KMS-11 (cell line): ENCODE measurements around the gene CCDC43.
"Not testable (repeated sequence)": the region's sequence is repeated elsewhere in the genome, so short reads cannot be mapped to it uniquely, and the experiment has no call there.

Source experiments
- H2AFZ ChIP-seq: fragments of 200-600 bp; sonication (generic); 2 replicates; pipeline ENCODE4 v1.6.1; 2016; ENCODE audit warnings: antibody characterized with exemption, mixed run types, low read depth
- H3K27ac ChIP-seq: fragments of 200-600 bp; sonication (generic); 2 replicates; pipeline ENCODE4 v1.6.1; 2016; ENCODE audit warnings: mild to moderate bottlenecking, mixed run types
- H3K27me3 ChIP-seq: fragments of 200-600 bp; sonication (generic); 2 replicates; pipeline ENCODE4 v1.6.1; 2017; ENCODE audit warnings: mild to moderate bottlenecking, low read depth, mixed run types, moderate library complexity; ENCODE audit not compliant: insufficient read depth
- H3K36me3 ChIP-seq: fragments of 200-600 bp; sonication (generic); 2 replicates; pipeline ENCODE4 v1.6.1; 2017; ENCODE audit warnings: mild to moderate bottlenecking, mixed run types; ENCODE audit not compliant: insufficient read depth
- H3K4me1 ChIP-seq: fragments of 200-600 bp; sonication (generic); 2 replicates; pipeline ENCODE4 v1.6.1; 2016; ENCODE audit warnings: mild to moderate bottlenecking, low read depth, mixed run types; ENCODE audit not compliant: poor library complexity, severe bottlenecking
- H3K4me2 ChIP-seq: fragments of 200-600 bp; sonication (generic); 2 replicates; pipeline ENCODE4 v1.7.0; 2016; ENCODE audit warnings: mild to moderate bottlenecking, mixed run types
- H3K4me3 ChIP-seq: fragments of 200-600 bp; sonication (generic); IDR thresholded peaks from 2 replicates; pipeline ENCODE4 v1.6.1; 2017; ENCODE audit warnings: low read depth, low read length, mixed read lengths; ENCODE audit not compliant: insufficient read depth
- H3K79me2 ChIP-seq: fragments of 200-600 bp; sonication (generic); 2 replicates; pipeline ENCODE4 v1.6.1; 2016; ENCODE audit warnings: low read depth, mixed run types; ENCODE audit not compliant: insufficient read depth
- H3K9ac ChIP-seq: fragments of 200-600 bp; sonication (generic); 2 replicates; pipeline ENCODE4 v1.6.1; 2016; ENCODE audit warnings: mild to moderate bottlenecking, mixed run types
- H4K20me1 ChIP-seq: fragments of 200-600 bp; sonication (generic); 2 replicates; pipeline ENCODE4 v1.6.1; 2016; ENCODE audit warnings: mild to moderate bottlenecking, mixed run types; ENCODE audit not compliant: insufficient read depth
- CTCF ChIP-seq: fragments of 200-600 bp; sonication (generic); conservative IDR thresholded peaks from 2 replicates; pipeline ENCODE4 v1.6.1; 2017; ENCODE audit warnings: low read depth, mild to moderate bottlenecking, antibody characterized with exemption, low read length, moderate library complexity, mixed read lengths

The CCDC43 gene

GRCh38 chr17:44637066-44637465 is 52.5 kb downstream of the CCDC43 start:
- no peak overlapping the region for H3K9ac ChIP-seq
- TF ChIP-seq CTCF, result no peak
- no peak overlapping the region for H3K4me2 ChIP-seq
- no peaks in the 10 kb centered on the region for H4K20me1 ChIP-seq
- no peaks in the 10 kb centered on the region for H3K4me1 ChIP-seq
- H3K36me3 ChIP-seq, result no peaks in the 10 kb centered on the region
- H3K4me3 ChIP-seq, result no peak overlapping the region
- H2AFZ ChIP-seq, result no peak overlapping the region
- H3K79me2 ChIP-seq, result no peaks in the 10 kb centered on the region
- H3K27ac ChIP-seq, result no peak overlapping the region
- no peaks in the 10 kb centered on the region for H3K27me3 ChIP-seq

- Histone ChIP-seq H3K36me3 (no peaks in the 10 kb centered on the region), H2AFZ (no peak overlapping the region), H3K79me2 (no peaks in the 10 kb centered on the region), H3K4me3 (no peak overlapping the region), H3K9ac (no peak overlapping the region), H3K4me1 (no peaks in the 10 kb centered on the region), H3K27me3 (no peaks in the 10 kb centered on the region), H4K20me1 (no peaks in the 10 kb centered on the region), H3K27ac (no peak overlapping the region), H3K4me2 (no peak overlapping the region)
- TF ChIP-seq CTCF, result peak; percentile 40; the same call in 1 of the 2 replicates
Measured at GRCh38 chr17:44636562-44636961, 53.0 kb downstream of the CCDC43 start.

GRCh38 chr17:44634401-44634800 is 55.2 kb downstream of the CCDC43 start:
- not testable (repeated sequence) for H2AFZ ChIP-seq, H3K36me3 ChIP-seq

GRCh38 chr17:44633998-44634397 is 55.6 kb downstream of the CCDC43 start:
- H3K36me3 ChIP-seq, result no peaks in the 10 kb centered on the region
- no peak for TF ChIP-seq CTCF
- no peaks in the 10 kb centered on the region for H3K79me2 ChIP-seq
- no peak overlapping the region for H3K4me2 ChIP-seq
- no peak overlapping the region for H2AFZ ChIP-seq
- H3K4me3 ChIP-seq, result no peak overlapping the region
- H3K9ac ChIP-seq, result no peak overlapping the region
- H3K4me1 ChIP-seq, result no peaks in the 10 kb centered on the region
- no peaks in the 10 kb centered on the region for H3K27me3 ChIP-seq
- H3K27ac ChIP-seq, result no peak overlapping the region
- no peaks in the 10 kb centered on the region for H4K20me1 ChIP-seq

More at GRCh38 chr17:44634401-44634800, 55.2 kb downstream of the CCDC43 start:
- H3K4me3 ChIP-seq, H4K20me1 ChIP-seq, H3K27ac ChIP-seq, H3K4me1 ChIP-seq, H3K79me2 ChIP-seq, H3K4me2 ChIP-seq, H3K9ac ChIP-seq, H3K27me3 ChIP-seq: not testable (repeated sequence)

GRCh38 chr17:44630703-44631102 is 58.9 kb downstream of the CCDC43 start:
- no peaks in the 10 kb centered on the region for H3K36me3 ChIP-seq
- no peak for TF ChIP-seq CTCF
- H4K20me1 ChIP-seq, result no peaks in the 10 kb centered on the region
- H3K4me2 ChIP-seq, result no peak overlapping the region
- no peaks in the 10 kb centered on the region for H3K79me2 ChIP-seq
- H3K27ac ChIP-seq, result no peak overlapping the region
- H3K4me1 ChIP-seq, result no peaks in the 10 kb centered on the region
- H3K27me3 ChIP-seq, result no peaks in the 10 kb centered on the region
- no peak overlapping the region for H3K4me3 ChIP-seq
- H3K9ac ChIP-seq, result no peak overlapping the region
- no peak overlapping the region for H2AFZ ChIP-seq
